ENCODE results near the gene VAV1. TPM values are rescaled to one million over a fixed set of nuclear protein-coding genes. Genes with fewer than 3 reads are reported as not detected.

VAV1 gene
- total and polyA plus RNA-seq, 9 of the 15 experiments (the other 6 are each of a cell fraction or from before 2014, with no cell fraction given) = 0.46 to 20.1 (median 11.1) TPM

GRCh38 chr19:6772028-6772865 lies at the start of gene VAV1 (continued):
- no peak for TF ChIP-seq RREB1 (CRISPR knock-in tag; IDR thresholded peaks at IDR 0.05)
- no peak for TF ChIP-seq NFATC3 (IDR thresholded peaks at IDR 0.05)
- TF ChIP-seq BRF2 (IDR thresholded peaks at IDR 0.05; ENCODE audit: borderline replicate concordance, insufficient read depth, insufficient read length) = no peak
- no peak for TF ChIP-seq ZNF561 (CRISPR knock-in tag; conservative IDR thresholded peaks at IDR 0.05)
- TF ChIP-seq SAFB (IDR thresholded peaks at IDR 0.05; ENCODE audit: borderline replicate concordance, low read depth, low read length) = no peak
- TF ChIP-seq KLF6 (CRISPR knock-in tag; IDR thresholded peaks at IDR 0.05; ENCODE audit: borderline replicate concordance) = no peak
- TF ChIP-seq PBX2 (CRISPR knock-in tag; IDR thresholded peaks at IDR 0.05; ENCODE audit: low read depth) = no peak
- TF ChIP-seq PBX2 (tag; conservative IDR thresholded peaks at IDR 0.05; ENCODE audit: low read depth) = 0 out of 2 replicates have a peak, but pooled peaks have one; percentile 6
- TF ChIP-seq ZC3H8 (IDR thresholded peaks at IDR 0.05) = no peak
- no peak for TF ChIP-seq FOXA3 (CRISPR knock-in tag; conservative IDR thresholded peaks at IDR 0.05 in 1 of 2, IDR thresholded peaks at IDR 0.05 in 1 of 2)
- no peak for TF ChIP-seq ELK1 (CRISPR knock-in tag; IDR thresholded peaks at IDR 0.05)
- peak; percentile 99 for TF ChIP-seq BCOR (IDR thresholded peaks at IDR 0.05)
- no peak for TF ChIP-seq ATF7 (IDR thresholded peaks at IDR 0.05)
- TF ChIP-seq SP1 (CRISPR knock-in tag; IDR thresholded peaks at IDR 0.05) = 0 out of 2 replicates have a peak, but pooled peaks have one; percentile 28

Data from K562 (cell line).